ENCODE data around the gene BCAR3.
A peak's percentile ranks its signal among the peaks of the same experiment; 100 is the strongest.

- TF ChIP-seq CTCF (IDR thresholded peaks at IDR 0.05) (peak; percentile 32 to 64 (median 56)), POLR2A (IDR thresholded peaks at IDR 0.05) (no peak)
Measured at GRCh38 chr1:93680420-93681100, 1.1 kb downstream of the BCAR3 start.

All from Peyer's patch (tissue), 4 donors.